Loucy (cell line): ENCODE data around the gene ELL.

Source experiments
- CTCF ChIP-seq: fragments of 200-600 bp; sonication (generic); conservative IDR thresholded peaks from 2 replicates; pipeline ENCODE4 v1.5.1; 2014; ENCODE audit warnings: mild to moderate bottlenecking, antibody characterized with exemption, low read length
- EZH2phosphoT487 ChIP-seq: fragments of 200-600 bp; IDR thresholded peaks from 2 replicates; pipeline ENCODE4 v1.6.1; 2018; ENCODE audit warnings: antibody characterized with exemption, mild to moderate bottlenecking, moderate library complexity, borderline replicate concordance

GRCh38 chr19:18419699-18420460 lies 102.0 kb downstream of the ELL start:
- TF ChIP-seq CTCF (no peak), EZH2phosphoT487 (no peak)
